ENCODE data around the gene RNASE3.
A peak's percentile ranks its signal among the peaks of the same experiment; 100 is the strongest.
"Not testable (repeated sequence)": the region's sequence is repeated elsewhere in the genome, so short reads cannot be mapped to it uniquely, and the experiment has no call there.

The RNASE3 gene

DNA sequence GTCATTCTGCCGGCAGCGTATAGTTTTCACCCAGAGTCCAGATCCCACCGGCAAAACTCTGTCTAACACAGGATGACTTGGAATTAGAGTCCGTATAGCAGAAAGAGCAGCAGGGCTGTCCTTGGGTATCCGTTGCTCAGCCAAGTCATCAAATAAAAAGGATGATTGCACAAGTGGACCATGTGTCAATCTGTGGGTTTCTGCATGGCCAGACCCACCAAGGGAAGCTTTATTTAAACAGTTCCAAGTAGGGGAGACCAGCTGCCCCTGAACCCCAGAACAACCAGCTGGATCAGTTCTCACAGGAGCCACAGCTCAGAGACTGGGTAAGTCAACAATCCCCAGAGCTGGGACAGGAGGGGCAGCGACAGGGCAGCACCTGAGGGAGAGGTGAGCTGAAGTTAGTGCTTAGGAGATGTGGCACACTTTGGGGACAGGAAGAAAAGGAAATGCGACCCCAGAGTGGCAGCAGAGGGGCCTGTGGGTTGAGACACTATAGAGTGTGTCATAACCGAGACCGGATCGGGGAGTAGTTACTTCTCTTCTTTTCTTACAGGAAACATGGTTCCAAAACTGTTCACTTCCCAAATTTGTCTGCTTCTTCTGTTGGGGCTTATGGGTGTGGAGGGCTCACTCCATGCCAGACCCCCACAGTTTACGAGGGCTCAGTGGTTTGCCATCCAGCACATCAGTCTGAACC lies at the start of gene RNASE3:
Gene RNASE3 (plus strand): TSS at position 260 of the 700 bp plus-strand sequence. CDS start 302 bp downstream, at position 562.
- not testable (repeated sequence) for DNase-seq

DNA sequence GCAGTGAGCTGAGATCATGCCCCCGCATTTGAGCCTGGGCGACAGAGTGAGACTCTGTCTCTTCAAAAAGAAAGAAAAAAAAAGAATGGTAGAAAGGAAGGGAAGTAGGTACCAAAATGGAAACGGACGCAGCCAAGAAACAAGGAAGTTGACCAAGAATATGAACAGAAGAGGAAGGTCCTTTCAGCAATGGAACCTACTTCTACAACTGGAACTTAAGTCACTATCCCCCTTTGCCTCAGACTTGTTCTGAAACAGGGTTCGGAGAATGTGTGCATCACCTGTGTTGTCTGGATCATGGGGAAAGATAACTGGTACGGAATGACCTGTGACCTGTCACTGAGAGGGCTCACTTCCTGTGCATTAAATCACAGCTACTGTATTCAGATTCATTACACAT lies 44.6 kb upstream of the RNASE3 start:
- DNase-seq = no peak

DNA sequence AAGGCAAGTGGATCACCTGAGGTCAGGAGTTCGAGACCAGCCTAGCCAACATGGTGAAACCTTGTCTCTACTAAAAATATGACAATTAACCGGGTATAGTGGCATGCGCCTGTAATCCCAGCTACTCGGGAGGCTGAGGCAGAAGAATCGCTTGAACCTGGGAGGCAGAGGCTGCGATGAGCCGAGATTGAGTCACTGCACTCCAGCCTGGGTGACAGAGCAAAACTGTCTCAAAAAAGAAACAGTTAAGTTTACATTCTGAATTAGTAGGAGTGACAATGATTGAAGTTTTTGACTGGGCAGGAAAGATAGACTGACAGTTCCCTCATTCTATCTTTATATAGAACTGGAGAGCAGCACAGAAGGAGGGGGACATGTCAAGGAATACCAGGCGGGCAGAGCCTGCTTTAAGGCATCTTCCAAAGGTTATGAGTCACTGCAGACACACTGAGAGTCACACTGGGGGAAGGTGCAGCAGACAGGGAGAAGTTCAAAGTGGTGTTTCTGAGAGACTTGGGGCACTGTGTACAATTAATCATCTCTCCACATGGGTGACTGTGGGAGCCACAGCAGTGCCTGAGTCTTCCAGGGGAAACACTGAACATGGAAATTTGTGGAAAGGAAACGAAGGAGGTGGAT lies 42.8 kb upstream of the RNASE3 start:
- DNase-seq = no peak

DNA sequence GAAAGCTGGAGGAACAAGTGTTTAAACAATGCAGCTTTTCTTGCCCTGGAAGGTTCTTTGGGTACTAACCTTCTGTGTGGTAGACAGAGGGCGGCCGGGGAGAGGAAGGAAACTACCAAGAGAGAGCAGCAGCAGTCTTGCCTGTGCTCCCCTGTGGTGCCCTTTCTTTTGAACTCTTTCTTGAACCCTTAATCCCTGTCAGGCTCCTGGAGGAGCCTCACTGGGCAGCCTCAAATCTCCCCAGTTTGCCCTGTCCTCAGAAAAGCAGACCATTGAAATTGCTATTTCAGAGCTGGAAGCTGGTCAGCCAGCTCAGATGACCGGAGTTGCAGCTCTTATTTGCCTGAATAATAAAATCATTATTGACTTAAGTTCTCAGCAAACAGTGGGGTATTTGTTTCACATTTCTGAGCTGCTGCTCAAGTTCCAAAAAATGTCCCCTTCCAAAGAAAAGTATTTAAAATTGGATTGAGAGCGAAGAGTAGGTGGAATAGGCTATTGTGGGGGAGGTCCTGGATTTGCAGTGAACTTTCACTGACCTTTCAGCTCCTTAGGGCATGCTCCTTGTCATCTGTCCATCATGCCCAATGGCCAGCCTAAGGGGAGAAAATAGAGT lies 42.1 kb upstream of the RNASE3 start:
- no peak for DNase-seq

- no peak for DNase-seq
Observed at GRCh38 chr14:20853042-20853441, 38.1 kb upstream of the RNASE3 start.

GRCh38 chr14:20855652-20856291 lies 35.4 kb upstream of the RNASE3 start:
- peak; percentile 20 to 21 for DNase-seq

DNA sequence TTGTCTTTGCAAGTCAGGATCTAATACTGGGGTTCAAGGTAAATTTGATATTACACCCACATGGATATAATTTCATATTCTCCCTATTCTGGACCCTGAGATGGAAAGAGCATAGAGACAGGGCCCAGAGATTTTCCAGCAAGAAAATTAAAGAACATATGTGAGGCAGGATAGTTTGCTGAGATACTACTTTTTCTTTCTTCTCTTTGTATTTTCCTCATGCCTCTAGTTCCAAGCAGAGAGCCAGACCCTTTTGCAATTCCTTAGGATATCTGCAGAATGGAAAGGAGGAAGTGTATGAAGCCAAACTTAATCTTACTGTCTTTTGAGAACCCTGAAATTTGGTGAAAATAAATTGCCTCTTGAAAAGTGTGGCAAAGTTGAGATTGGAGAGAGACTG lies 34.0 kb upstream of the RNASE3 start:
- no peak for DNase-seq

GRCh38 chr14:20857630-20858261 lies 33.4 kb upstream of the RNASE3 start:
- DNase-seq = peak; percentile 77 to 81

- DNase-seq = no peak
Observed at GRCh38 chr14:20866194-20866593, 25.0 kb upstream of the RNASE3 start.

GRCh38 chr14:20866963-20867362 lies 24.2 kb upstream of the RNASE3 start:
- no peak for DNase-seq

DNA sequence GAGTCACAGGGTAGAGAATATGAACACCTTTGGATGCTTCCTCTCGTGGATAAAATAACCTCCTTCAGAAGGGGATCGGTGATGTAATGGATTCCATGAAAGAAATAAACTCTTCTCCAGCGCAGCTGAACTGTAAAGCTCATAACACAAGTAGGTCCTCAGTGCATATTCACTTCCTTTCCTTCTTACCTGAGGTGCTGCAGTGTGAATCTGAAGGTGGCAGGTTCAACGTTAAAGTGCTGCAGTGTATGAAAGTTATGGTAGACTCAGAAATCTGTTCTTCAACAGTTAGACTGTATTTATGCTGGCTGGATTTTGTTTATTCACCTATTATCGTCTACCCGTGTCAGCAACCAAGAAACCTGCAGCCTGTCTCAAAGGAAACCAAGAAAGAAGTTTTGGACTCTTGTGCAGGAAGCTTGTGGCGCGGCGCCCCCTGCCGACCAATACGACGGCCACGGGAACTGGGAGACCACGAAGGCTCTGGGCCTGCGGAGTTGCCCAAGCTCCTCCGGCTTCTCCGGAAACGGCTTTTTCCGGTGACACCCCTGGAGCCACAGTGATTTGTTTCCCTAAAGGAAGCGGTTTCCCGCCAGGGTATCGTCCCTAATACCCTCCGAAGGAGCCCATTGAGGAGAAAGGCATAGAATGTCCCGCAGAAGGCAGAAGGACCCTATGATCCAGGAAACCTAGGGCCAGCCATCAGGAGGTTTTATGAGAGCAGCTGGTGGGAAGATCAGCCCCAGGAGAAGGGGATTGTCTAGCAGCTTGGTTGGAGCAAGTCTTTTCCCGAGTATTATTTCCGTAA lies 17.6 kb upstream of the RNASE3 start:
- DNase-seq = peak; percentile 84 to 90

- no peak for DNase-seq
Observed at GRCh38 chr14:20877016-20877415, 14.2 kb upstream of the RNASE3 start.

GRCh38 chr14:20878695-20879094 lies 12.5 kb upstream of the RNASE3 start:
- DNase-seq = no peak

DNA sequence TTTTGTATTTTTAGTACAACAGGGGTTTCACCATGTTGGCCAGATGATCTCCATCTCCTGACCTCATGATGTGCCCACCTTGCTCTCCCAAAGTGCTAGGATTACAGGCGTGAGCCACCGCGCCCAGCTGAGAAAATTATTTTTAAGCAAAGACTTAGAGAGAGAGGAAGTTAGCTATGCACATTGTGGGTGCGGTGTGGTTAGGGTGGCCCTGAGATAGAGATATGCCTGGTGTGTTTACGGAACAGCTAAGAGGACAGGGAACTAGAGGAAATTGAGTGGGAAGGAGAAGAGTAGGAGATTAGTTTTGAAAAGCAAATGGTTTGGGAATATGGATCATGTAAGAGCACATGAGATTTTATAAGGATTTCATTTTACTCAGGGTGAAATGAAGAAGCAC lies 10.0 kb upstream of the RNASE3 start:
- DNase-seq = not testable (repeated sequence)

DNA sequence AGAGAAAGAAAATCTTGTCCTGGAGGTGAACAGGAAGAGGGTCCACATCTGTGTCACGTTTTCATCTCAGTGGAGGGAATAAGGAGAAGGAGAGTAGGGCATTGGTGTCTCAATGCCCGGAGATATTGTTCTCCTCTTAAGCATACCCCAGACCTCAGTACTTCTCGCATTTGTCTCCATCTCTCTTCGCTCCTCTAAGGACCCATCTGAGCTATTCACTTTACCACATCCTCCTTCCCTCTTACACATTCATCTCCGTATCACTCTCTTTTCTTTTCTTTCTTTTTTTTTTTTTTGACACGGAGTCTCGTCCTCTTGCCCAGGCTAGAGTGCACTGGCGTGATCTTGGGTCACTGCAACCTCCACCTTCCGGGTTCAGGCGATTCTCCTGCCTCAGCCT lies 8.4 kb upstream of the RNASE3 start:
- DNase-seq = not testable (repeated sequence)

GRCh38 chr14:20888411-20888810 lies 2.8 kb upstream of the RNASE3 start:
- DNase-seq = not testable (repeated sequence)

DNA sequence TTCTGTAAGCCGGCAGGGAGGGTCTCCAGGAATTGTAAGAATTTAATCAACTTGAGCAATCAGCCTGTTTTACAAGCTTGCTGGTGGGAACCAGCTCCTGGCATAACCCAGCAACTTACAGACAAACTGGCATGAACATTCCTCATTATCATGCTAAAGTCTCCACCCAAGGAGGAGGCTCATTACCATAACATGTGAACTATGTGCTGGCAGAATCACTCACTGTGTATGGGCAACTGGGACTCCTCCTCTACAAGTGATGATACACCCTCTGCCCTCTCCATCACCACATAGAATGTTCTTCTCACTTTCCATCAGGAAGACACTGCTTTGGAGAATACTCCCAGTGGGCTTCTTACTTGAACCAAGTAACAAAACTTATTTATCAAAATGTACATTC lies 4.1 kb downstream of the RNASE3 start:
- not testable (repeated sequence) for DNase-seq

DNA sequence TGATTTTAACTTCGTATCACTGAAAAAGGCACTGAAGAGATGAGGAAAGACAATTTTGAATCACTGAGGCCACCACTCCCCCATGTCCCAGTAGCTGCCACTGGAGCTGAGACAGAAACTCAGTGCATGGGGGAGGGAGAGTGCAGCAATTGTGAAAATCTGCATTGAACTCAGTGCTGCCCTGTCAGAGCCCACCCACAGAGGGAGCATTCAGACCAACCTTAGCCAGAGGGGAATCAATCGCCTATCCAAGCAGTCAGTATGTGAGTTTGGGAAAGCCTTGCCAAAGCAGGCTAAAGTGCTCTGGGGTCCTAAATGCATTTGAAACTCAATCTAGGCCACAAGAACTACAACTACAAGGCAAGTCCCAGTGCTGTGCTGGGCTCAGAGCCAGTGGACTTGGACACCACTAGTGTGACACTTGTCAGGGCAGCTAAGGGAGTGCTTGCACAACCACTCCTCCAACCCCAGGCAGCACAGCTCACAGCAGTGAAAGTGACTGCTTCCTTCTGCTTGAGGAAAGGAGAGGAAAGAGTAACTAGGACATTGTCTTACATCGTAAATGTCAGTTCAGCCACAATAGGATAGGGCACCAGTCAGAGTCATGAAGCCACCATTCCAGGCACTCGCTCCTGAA lies 13.3 kb downstream of the RNASE3 start:
- no peak for DNase-seq

DNA sequence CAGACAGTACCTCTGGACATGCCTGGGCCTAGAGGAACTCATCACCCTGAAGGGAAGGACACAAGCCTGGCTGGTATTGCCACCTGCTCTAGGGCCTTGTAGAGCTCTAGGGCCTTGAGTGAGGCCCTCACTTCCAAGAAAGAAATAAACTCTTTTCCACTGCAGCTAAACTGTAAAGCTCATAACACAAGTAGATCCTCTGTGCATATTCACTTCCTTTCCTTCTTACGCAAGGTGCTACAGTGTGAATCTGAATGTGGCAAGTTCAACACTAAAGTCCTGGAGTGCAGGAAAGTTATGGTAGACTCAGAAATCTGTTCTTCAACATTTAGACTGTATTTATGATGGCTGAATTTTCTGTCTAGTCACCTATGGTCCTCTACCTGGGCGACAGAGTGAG lies 14.5 kb downstream of the RNASE3 start:
- DNase-seq = no peak

- DNase-seq = no peak
Observed at GRCh38 chr14:20907214-20907613, 16.0 kb downstream of the RNASE3 start.

DNA sequence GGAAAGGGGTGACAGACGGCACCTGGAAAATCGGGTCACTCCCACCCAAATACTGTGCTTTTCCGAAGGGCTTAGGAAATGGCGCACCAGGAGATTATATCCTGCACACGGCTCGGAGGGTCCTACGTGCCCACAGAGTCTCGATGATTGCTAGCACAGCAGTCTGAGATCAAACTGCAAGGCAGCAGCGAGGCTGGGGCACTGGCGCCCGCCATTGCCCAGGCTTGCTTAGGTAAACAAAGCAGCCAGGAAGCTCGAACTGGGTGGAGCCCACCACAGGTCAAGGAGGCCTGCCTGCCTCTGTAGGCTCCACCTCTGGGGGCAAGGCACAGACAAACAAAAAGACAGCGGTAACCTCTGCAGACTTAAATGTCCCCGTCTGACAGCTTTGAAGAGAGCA lies 19.6 kb downstream of the RNASE3 start:
- not testable (repeated sequence) for DNase-seq

Measured in stimulated activated CD4-positive, alpha-beta T cell treated with anti-CD3 and anti-CD28 coated beads, Interleukin-2, amount 100 ng/mL, for 24 hours (primary cell).